GM19397 (cell line): ENCODE data around the gene PROSER2.

Experiments
- ATAC-seq: cut with Tn5 transposase; IDR thresholded peaks from one replicate; pipeline ENCODE4 v1.9.1; 2021; ENCODE audit warnings: mild to moderate bottlenecking, moderate library complexity; ENCODE audit not compliant: unreplicated experiment

Gene PROSER2, protein sequence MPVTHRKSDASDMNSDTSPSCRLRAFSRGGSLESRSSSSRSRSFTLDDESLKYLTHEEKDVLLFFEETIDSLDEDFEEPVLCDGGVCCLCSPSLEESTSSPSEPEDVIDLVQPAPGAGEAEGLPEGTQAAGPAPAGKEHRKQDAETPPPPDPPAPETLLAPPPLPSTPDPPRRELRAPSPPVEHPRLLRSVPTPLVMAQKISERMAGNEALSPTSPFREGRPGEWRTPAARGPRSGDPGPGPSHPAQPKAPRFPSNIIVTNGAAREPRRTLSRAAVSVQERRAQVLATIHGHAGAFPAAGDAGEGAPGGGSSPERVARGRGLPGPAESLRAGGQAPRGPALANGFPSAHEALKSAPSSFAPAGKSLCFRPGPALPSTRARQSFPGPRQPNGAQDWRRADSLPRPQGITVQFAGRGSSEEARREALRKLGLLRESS

DNA sequence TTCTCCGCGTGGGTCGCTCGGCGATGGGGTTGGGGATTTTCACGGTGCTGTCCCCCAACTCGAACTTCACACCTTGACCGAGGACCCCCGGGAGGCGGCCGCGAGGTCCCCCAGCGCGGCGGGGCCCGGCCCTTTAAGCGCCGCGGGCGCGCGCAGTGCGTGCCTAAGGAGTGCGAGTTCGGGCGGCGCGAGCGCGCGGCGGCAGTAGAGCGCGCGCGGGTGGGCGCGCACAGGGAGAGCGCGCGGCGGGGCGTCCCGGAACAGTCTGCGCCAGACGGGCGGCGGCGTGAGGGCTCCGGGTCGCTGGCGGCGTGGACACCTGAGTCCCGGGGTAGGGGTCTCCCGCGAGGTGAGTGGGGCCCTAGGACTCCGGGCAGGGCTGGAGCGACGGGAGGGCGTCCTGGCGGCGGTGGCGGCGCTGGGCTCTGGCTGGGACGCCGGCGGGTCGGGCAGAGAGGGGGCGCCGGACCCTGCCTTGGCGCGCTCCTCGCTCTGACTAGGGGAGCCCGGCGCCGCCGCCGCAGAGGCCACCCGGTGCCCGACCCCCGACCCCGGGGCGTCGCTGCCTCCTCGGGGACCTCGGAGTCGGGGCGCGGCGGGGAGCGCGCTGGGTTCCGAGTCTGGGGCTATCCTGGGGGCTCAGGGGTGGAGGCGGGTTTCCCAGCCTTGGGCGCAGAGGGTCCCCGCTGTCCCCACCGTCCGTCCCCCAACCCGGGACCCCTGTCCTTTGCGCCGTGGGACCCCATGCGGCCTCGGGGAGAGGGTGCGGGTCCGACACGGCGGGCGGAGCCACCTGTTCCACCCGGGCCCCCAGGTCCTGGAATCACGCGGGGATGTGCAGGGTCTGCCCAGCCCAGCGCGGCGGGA lies at the start of gene PROSER2:
Gene PROSER2, plus strand, starts transcription at position 235 of the 867 bp plus-strand sequence. CDS start 28,722 bp downstream, outside the sequence.
- no peak for ATAC-seq

DNA sequence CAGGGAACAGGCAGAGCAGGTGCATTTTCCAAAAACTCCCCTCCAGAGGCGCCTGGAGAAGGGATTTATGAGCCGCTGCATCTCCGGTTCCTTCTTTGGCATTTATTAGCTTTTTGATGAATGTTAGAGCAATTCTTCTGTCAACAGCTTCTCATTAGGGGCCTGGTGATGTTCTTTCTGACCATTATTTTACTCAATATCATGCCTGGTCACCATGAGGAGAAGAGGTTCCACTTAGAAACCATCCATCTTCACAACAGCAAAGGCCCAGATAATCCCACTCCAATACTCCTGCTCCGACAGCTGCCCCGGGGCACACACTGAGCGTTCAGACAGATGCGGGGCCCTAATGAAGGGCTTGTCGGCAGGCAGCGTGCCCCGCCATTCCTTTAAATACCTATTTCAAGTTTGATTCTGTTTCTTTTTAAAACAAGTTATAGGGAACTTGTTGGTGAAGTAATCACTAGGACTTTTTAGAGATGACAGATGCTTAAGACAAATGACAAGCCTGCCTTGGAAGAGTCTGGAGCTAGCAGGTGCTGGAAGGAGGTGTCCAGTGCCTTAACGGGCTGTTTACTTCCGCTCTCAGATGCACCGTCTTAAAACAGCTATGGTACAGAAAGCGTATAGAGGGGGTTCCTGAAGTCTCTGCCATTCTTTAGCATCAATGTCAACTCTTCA lies 49.3 kb upstream of the PROSER2 start:
- ATAC-seq = no peak

DNA sequence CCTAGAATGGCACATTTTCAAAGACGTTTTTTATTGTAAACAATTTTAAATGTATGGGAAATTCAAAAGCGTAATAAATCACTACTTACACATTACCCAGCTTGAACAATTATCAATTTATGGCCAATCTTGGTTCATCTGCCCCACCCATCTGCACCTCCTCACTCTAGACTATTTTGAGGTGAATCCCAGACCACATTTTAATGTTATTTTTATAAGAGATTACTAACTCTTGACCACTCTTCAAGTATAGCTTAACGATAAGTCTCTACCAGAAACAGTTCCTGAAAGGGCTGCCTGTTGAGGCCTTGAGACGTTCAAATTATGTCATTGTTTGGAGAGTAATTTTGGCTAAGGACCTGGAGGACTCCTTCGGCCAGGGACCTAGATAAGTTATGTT lies 47.7 kb upstream of the PROSER2 start:
- ATAC-seq = no peak

- no peak for ATAC-seq
Observed at GRCh38 chr10:11776080-11776479, 47.1 kb upstream of the PROSER2 start.

- ATAC-seq = no peak
Observed at GRCh38 chr10:11781114-11781513, 42.0 kb upstream of the PROSER2 start.

- ATAC-seq = no peak
Observed at GRCh38 chr10:11782793-11783557, 40.2 kb upstream of the PROSER2 start.

DNA sequence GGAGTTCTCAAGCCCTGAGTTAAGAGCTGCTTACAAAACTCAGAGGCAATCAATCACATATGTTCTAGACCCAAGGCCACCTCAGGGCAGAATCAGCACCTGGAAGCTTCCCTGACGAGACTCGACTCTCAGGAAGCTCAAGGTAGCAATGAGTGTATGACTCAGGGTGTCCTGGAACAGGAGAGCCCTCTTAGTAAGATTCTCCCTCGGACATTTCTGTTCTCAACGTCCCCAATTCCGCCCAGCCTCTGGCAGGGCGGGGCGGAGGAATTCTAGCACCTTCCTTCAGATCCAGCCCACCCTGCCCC lies 39.6 kb upstream of the PROSER2 start:
- ATAC-seq = no peak

GRCh38 chr10:11787374-11787773 lies 35.8 kb upstream of the PROSER2 start:
- no peak for ATAC-seq

DNA sequence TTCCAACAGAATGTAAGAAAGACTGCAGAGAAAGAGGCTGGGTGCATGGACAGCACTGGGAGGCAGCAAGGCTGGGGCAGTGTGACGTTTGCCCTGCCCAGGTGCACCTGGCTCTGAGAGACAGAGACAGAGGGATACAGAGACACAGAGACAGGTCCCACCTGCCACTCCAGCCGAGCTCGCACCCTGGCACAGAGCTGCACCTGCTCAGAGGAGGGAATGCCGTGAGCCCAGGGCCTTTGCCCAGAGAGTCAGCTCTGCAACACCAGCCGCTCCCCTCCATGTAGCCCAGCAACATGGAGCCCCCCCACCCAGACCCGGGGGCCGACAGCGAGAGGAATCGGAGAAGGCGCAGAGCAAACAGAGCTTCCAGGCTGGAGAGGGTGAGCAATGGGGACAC lies 35.3 kb upstream of the PROSER2 start:
- ATAC-seq = no peak

GRCh38 chr10:11789306-11789705 lies 33.9 kb upstream of the PROSER2 start:
- no peak for ATAC-seq

GRCh38 chr10:11789956-11790355 lies 33.2 kb upstream of the PROSER2 start:
- ATAC-seq = no peak

DNA sequence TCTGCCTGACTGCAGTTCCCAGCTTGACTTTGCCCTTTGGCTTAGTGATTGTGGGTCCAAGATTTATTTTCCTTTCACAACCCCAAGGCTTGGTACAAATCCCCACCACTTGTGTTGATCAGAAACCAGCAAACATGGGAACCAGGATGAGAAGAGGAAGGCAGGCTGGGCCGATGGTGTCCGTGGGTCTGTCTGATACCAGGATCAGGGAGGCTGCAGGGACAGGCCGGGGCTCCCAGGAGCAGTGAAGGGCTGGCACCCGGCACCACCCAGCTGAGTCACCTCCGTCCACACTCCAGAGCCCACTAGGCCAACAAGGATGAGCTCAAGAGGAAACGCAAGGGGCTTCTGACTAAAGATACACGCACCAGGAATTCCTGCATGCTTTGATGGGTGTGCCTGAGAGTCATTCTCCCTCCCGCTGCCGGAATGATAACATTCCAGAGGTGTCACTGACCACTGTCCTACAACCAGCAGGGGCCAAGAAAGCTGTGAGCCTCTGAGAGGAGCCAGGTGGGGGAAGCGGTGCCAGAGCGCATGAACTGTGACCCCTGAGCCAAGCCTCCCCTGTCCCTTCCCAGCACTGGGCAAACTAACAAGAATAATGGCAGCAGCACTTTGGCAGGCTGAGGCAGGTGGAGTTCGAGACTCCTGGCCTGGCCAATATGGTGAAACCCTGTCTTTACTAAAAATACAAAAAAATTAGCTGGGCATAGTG lies 29.2 kb upstream of the PROSER2 start:
- ATAC-seq = no peak

DNA sequence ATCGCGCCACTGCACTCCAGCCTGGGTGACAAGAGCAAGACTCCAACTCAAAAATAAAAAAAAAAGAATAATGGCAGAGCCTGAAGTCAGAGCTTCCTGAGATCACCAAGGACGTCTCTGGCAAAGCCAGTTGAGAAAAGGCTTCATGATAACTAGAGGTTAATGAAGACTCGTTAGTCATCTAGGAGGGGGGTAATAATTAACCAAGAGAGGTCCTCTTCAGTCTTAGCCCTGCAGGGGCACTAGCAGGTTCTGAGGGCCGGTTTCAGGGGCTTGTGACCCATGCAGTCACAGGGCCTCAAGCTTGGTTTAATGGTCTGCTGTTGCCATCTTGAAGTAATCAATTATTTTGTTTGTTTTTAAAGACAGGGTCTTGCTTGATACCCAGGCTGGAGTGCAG lies 28.6 kb upstream of the PROSER2 start:
- ATAC-seq = no peak

DNA sequence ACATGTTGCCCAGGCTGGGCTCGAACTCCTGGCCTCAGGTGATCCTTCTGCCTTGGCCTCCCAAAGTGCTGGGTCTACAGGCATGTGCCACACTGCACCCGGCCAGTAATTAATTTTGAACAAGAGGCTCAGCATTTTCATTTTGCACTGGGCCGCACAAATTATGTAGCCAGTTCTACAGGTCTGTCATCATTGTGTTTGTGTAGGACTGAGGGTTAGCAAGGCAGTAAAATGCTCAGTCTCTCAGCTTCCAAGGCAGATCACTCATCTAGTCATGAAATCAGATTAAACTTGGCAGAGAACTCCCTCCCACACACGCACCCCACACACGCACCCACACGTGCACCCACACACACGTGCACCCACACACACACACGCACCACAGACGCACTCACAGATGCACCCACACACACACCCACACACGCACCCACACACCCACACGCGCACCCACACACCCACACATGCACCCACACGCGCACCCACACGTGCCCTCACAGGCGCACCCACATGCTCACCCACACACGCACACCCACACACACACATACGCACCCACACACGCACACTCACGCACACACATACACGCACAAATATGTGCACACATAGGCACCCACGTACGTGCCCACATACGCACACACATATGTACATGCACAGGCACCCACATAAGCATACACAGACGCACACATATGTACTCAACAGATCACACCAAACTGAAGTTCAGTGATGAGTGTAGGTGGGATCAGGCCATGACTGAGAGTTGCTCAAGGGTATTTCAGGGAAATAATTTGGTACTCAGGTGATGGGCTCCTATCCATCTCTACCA lies 27.8 kb upstream of the PROSER2 start:
- no peak for ATAC-seq

DNA sequence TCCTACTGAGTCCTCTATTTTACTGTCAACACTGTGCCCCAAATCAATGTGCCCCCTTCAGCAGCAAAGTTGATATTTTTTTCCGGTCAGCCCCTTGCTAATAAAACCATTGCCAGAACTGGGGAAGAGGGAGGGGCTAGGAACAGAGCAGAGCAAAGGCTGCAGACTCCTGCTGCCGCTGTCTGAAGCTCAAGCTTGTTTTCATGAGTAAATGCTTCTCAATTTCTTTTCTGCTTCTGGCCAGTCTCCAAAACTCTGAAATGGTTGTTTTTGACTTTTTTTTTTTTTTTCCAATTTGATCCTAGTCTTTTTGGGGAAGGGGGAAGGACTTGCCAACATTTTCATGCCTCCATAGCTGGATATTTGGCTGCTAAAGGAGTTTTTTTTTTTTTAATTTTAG lies 26.7 kb upstream of the PROSER2 start:
- no peak for ATAC-seq

GRCh38 chr10:11797281-11797680 lies 25.9 kb upstream of the PROSER2 start:
- ATAC-seq = no peak

GRCh38 chr10:11797847-11798633 lies 25.1 kb upstream of the PROSER2 start:
- no peak for ATAC-seq
